K562 (cell line): Measurements from ENCODE around the gene CWC22. TPM values are rescaled to one million over a fixed set of nuclear protein-coding genes. Genes with fewer than 3 reads are reported as not detected.

Experiments used
- CXXC5 ChIP-seq: fragments of 250-450 bp; sonication (Bioruptor Pico); IDR thresholded peaks from 2 replicates; pipeline ENCODE4 v1.8.0; 2022; ENCODE audit warnings: inconsistent platforms, mild to moderate bottlenecking, moderate library complexity
- EP400 ChIP-seq: fragments of 450-650 bp; IDR thresholded peaks from 2 replicates; pipeline ENCODE4 v1.6.1; 2017; ENCODE audit warnings: antibody characterized with exemption, mild to moderate bottlenecking, moderate library complexity
- ILK ChIP-seq: fragments of 450-650 bp; IDR thresholded peaks from 2 replicates; pipeline ENCODE4 v1.6.1; 2016; ENCODE audit warnings: missing genetic modification characterization, low read depth, mild to moderate bottlenecking, missing compliant biosample characterization, moderate library complexity, borderline replicate concordance
- KLF6 ChIP-seq: fragments of 250-450 bp; sonication (Bioruptor Pico); IDR thresholded peaks from 2 replicates; pipeline ENCODE4 v1.4.0; 2020; ENCODE audit warnings: mild to moderate bottlenecking, moderate library complexity, borderline replicate concordance
- PML ChIP-seq: IDR thresholded peaks from 2 replicates; pipeline ENCODE4 v1.6.1; 2012; ENCODE audit warnings: low read length, inconsistent platforms
- SLC30A9 ChIP-seq: fragments of 250-450 bp; sonication (Bioruptor Pico); IDR thresholded peaks from 2 replicates; pipeline ENCODE4 v1.8.0; 2022; ENCODE audit warnings: mild to moderate bottlenecking, moderate library complexity
- SRSF1 ChIP-seq: fragments of 200-400 bp; formaldehyde crosslinking; IDR thresholded peaks from 2 replicates; pipeline ENCODE4 v1.6.1; 2017; ENCODE audit warnings: mild to moderate bottlenecking, low read depth, low read length, moderate library complexity
- YY1 ChIP-seq, 3 experiments: IDR thresholded peaks; 2 replicates each; pipeline ENCODE4 v1.6.1; 2011; ENCODE audit warnings: low read length in 2 of 3, mild to moderate bottlenecking in 2 of 3, moderate library complexity in 2 of 3, borderline replicate concordance in 1 of 3, control low read depth in 1 of 3, low read depth in 1 of 3; ENCODE audit not compliant: insufficient read depth in 3 of 3, insufficient replicate concordance in 2 of 3, control insufficient read depth in 1 of 3, insufficient read length in 1 of 3; ENCODE audit errors: extremely low read depth in 1 of 3
- ZFP36 ChIP-seq: fragments of 150-350 bp; IDR thresholded peaks from 2 replicates; pipeline ENCODE4 v1.6.1; 2018; ENCODE audit warnings: low read length, low read depth; ENCODE audit not compliant: partially characterized antibody
- ZKSCAN8 ChIP-seq: fragments of 200-800 bp; sonication (Bioruptor generic); IDR thresholded peaks from 2 replicates; pipeline ENCODE4 v1.6.1; 2016; ENCODE audit warnings: missing genetic modification characterization, missing compliant biosample characterization
- ZNF408 ChIP-seq: fragments of 250-450 bp; sonication (Bioruptor Pico); IDR thresholded peaks from 2 replicates; pipeline ENCODE4 v1.4.0; 2020; ENCODE audit warnings: low read depth, mild to moderate bottlenecking, moderate library complexity
- ZSCAN29 ChIP-seq: fragments of 450-650 bp; IDR thresholded peaks from 2 replicates; pipeline ENCODE4 v1.6.1; 2017
- polyA plus RNA-seq, 8 experiments: library from polyadenylated mRNA; depleted of rRNA in 4 of 8; stranded (reverse) in 5 of 8; unstranded in 3 of 8; fragments of >200 nt; fragmentation: Nextera tagmentation in 2 of 8; fragmentation: Illumina TruSeq in 1 of 8; extraction: Ambion mirVana in 2 of 8; extraction: Trizol in 1 of 8; gene quantifications; 2 replicates each; pipeline versions ENCODE4 v1.2.1 to v1.2.3, GENCODE V29; 2011 to 2014; ENCODE audit warnings: inconsistent platforms in 1 of 8, missing spikeins in 1 of 8
- total RNA-seq, 7 experiments: library from RNA; depleted of rRNA in 6 of 7; stranded (reverse); fragments of >200 nt in 6 of 7; fragmentation: Illumina TruSeq in 2 of 7; extraction: Trizol in 2 of 7; gene quantifications; 2 replicates each; pipeline versions ENCODE4 v1.2.1 to v1.2.3, GENCODE V29; 2011 to 2021; ENCODE audit warnings: low replicate concordance in 1 of 7
- TF ChIP-seq, protein P1 (sequence below), 2 experiments: fragments of 450-650 bp; formaldehyde crosslinking in 1 of 2; IDR thresholded peaks; 2 replicates each; pipeline versions ENCODE4 v1.4.0 to v1.6.1; 2014 to 2020; ENCODE audit warnings: mild to moderate bottlenecking in 2 of 2, borderline replicate concordance in 1 of 2, low read depth in 1 of 2
- TF ChIP-seq, protein P2 (sequence below), 3 experiments: fragments of 200-800 bp in 1 of 3; sonication (Bioruptor generic) in 1 of 3; sonication (generic) in 1 of 3; formaldehyde crosslinking in 1 of 3; IDR thresholded peaks; 2 replicates each; pipeline versions ENCODE4 v1.6.1 to v1.8.0; 2016 to 2022; ENCODE audit warnings: mild to moderate bottlenecking in 2 of 3, missing compliant biosample characterization in 2 of 3, missing genetic modification characterization in 2 of 3, missing genetic modification reagents in 1 of 3
- TF ChIP-seq, protein P3 (sequence below): fragments of 450-650 bp; IDR thresholded peaks from 2 replicates; pipeline ENCODE4 v1.6.1; 2014; ENCODE audit warnings: low read depth, mild to moderate bottlenecking, moderate library complexity, borderline replicate concordance

Gene CWC22
- total and polyA plus RNA-seq, 9 of the 15 experiments (the other 6 are each of a cell fraction or from before 2014, with no cell fraction given), result 14.5 to 54.2 (median 36.7) TPM

DNA sequence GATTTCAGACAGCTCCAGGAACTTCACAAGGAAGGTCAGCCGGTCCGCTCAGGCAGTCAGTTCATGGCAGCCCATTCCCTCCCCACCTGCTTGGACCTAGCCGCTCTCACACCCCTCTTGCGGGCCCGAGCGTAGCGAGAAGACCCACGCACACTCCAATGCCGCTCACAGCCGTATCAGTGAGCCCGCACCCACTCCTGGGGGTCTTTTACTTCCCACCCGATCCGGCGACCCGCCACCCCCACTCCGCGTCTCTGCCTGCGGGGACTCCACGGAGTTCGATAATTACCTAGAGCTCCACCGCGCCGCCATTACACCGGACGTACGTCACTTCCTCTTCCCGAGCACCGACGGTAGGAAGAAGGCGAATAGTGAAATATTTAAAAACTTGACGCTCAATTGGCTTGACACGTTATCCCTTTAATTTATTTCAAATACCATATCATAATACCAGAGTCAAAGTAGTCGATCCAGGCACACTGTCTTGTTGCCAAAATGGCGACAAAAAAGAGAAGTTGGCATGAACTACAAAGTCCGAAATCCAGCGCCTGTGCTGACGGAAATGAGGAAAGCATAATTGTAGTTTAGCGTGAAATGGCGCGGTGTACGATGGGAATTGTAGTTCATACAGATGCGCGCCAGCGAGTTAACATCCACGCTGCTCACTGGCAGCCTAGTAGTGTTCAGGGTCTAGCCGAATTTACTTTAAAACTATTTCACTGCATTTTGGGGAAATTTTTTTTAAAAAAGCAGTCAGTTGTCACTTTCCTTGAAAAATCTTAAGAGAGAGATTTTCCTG, at the start of gene CWC22 (continued):
- no peak for TF ChIP-seq SRSF1
- no peak for TF ChIP-seq ZFP36
- peak; percentile 90 for TF ChIP-seq EP400
- no peak for TF ChIP-seq ILK
- TF ChIP-seq, protein P1, sequence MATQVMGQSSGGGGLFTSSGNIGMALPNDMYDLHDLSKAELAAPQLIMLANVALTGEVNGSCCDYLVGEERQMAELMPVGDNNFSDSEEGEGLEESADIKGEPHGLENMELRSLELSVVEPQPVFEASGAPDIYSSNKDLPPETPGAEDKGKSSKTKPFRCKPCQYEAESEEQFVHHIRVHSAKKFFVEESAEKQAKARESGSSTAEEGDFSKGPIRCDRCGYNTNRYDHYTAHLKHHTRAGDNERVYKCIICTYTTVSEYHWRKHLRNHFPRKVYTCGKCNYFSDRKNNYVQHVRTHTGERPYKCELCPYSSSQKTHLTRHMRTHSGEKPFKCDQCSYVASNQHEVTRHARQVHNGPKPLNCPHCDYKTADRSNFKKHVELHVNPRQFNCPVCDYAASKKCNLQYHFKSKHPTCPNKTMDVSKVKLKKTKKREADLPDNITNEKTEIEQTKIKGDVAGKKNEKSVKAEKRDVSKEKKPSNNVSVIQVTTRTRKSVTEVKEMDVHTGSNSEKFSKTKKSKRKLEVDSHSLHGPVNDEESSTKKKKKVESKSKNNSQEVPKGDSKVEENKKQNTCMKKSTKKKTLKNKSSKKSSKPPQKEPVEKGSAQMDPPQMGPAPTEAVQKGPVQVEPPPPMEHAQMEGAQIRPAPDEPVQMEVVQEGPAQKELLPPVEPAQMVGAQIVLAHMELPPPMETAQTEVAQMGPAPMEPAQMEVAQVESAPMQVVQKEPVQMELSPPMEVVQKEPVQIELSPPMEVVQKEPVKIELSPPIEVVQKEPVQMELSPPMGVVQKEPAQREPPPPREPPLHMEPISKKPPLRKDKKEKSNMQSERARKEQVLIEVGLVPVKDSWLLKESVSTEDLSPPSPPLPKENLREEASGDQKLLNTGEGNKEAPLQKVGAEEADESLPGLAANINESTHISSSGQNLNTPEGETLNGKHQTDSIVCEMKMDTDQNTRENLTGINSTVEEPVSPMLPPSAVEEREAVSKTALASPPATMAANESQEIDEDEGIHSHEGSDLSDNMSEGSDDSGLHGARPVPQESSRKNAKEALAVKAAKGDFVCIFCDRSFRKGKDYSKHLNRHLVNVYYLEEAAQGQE (IDR thresholded peaks at IDR 0.05; ENCODE audit: borderline replicate concordance), result no peak
- TF ChIP-seq, protein P1 (CRISPR knock-in tag; IDR thresholded peaks at IDR 0.05; ENCODE audit: low read depth), result 0 out of 2 replicates have a peak, but pooled peaks have one; percentile 2
- no peak for TF ChIP-seq ZSCAN29
- TF ChIP-seq CXXC5 (CRISPR knock-in tag), result peak; percentile 95
- TF ChIP-seq KLF6, result no peak
- TF ChIP-seq, protein P2, sequence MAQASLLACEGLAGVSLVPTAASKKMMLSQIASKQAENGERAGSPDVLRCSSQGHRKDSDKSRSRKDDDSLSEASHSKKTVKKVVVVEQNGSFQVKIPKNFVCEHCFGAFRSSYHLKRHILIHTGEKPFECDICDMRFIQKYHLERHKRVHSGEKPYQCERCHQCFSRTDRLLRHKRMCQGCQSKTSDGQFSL (CRISPR knock-in tag; IDR thresholded peaks at IDR 0.05), result peak; percentile 80
- TF ChIP-seq, protein P2 (tag; IDR thresholded peaks at IDR 0.05), result no peak
- no peak for TF ChIP-seq ZKSCAN8 (CRISPR knock-in tag)
- TF ChIP-seq, protein P3, sequence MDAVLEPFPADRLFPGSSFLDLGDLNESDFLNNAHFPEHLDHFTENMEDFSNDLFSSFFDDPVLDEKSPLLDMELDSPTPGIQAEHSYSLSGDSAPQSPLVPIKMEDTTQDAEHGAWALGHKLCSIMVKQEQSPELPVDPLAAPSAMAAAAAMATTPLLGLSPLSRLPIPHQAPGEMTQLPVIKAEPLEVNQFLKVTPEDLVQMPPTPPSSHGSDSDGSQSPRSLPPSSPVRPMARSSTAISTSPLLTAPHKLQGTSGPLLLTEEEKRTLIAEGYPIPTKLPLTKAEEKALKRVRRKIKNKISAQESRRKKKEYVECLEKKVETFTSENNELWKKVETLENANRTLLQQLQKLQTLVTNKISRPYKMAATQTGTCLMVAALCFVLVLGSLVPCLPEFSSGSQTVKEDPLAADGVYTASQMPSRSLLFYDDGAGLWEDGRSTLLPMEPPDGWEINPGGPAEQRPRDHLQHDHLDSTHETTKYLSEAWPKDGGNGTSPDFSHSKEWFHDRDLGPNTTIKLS, result peak; percentile 90
- TF ChIP-seq ZNF408 (CRISPR knock-in tag), result no peak
- TF ChIP-seq YY1 (IDR thresholded peaks at IDR 0.05; ENCODE audit: borderline replicate concordance in 1 of 3, control insufficient read depth in 1 of 3, extremely low read depth in 1 of 3, insufficient read depth in 3 of 3, insufficient read length in 1 of 3, insufficient replicate concordance in 2 of 3, low read depth in 1 of 3, low read length in 2 of 3), result peak; percentile 83 to 97 (median 96)
- peak; percentile 46 for TF ChIP-seq PML
- no peak for TF ChIP-seq SLC30A9 (CRISPR knock-in tag)
